K562 (cell line): ENCODE results near the gene GPATCH3. TPM values are rescaled to one million over a fixed set of nuclear protein-coding genes. Genes with fewer than 3 reads are reported as not detected.

Experiments used
- ARID3A ChIP-seq: IDR thresholded peaks from 2 replicates; pipeline ENCODE4 v1.6.1; 2012; ENCODE audit warnings: low read depth, low read length, improper control_type of control experiment, borderline replicate concordance
- ASH1L ChIP-seq: fragments of 450-650 bp; IDR thresholded peaks from 2 replicates; pipeline ENCODE4 v1.6.1; 2018; ENCODE audit warnings: borderline replicate concordance, mild to moderate bottlenecking, low read depth; ENCODE audit not compliant: partially characterized antibody
- CHD2 ChIP-seq: IDR thresholded peaks from 2 replicates; pipeline ENCODE4 v1.6.1; 2011; ENCODE audit warnings: low read depth, low read length
- CTBP1 ChIP-seq: fragments of 450-650 bp; IDR thresholded peaks from 2 replicates; pipeline ENCODE4 v1.6.1; 2016; ENCODE audit warnings: borderline replicate concordance
- CTCF ChIP-seq, 3 experiments: IDR thresholded peaks in 2 of 3; conservative IDR thresholded peaks in 1 of 3; 2 replicates each; pipeline ENCODE4 v1.5.1; 2011 to 2012; ENCODE audit warnings: low read length in 3 of 3, mild to moderate bottlenecking in 3 of 3, control low read depth in 2 of 3, improper control_type of control experiment in 1 of 3, inconsistent platforms in 1 of 3, low read depth in 1 of 3, mixed read lengths in 1 of 3, moderate library complexity in 1 of 3; ENCODE audit not compliant: insufficient read depth in 2 of 3
- DMBX1 ChIP-seq: fragments of 250-450 bp; sonication (Bioruptor Pico); IDR thresholded peaks from 2 replicates; pipeline ENCODE4 v1.8.0; 2022; ENCODE audit warnings: inconsistent platforms, mild to moderate bottlenecking, moderate library complexity, borderline replicate concordance
- ELF4 ChIP-seq: fragments of 450-650 bp; formaldehyde crosslinking; IDR thresholded peaks from 2 replicates; pipeline ENCODE4 v1.4.0; 2022; ENCODE audit warnings: missing genetic modification characterization
- FOXJ2 ChIP-seq: fragments of 200-800 bp; sonication (Bioruptor generic); IDR thresholded peaks from 2 replicates; pipeline ENCODE4 v1.6.1; 2016; ENCODE audit warnings: missing genetic modification characterization, missing compliant biosample characterization
- FOXJ3 ChIP-seq: sonication (generic); formaldehyde crosslinking; IDR thresholded peaks from 2 replicates; pipeline ENCODE4 v1.4.0; 2020; ENCODE audit warnings: mild to moderate bottlenecking, missing genetic modification reagents
- FOXO4 ChIP-seq: fragments of 450-650 bp; formaldehyde crosslinking; IDR thresholded peaks from 2 replicates; pipeline ENCODE4 v1.4.0; 2020; ENCODE audit warnings: mild to moderate bottlenecking, moderate library complexity
- GABPA ChIP-seq: fragments of 200-800 bp; sonication (Bioruptor generic); conservative IDR thresholded peaks from 2 replicates; pipeline ENCODE4 v1.6.1; 2016; ENCODE audit warnings: low read depth, missing genetic modification characterization, missing compliant biosample characterization
- GABPB1 ChIP-seq: sonication (generic); formaldehyde crosslinking; IDR thresholded peaks from 2 replicates; pipeline ENCODE4 v1.8.0; 2022; ENCODE audit warnings: mild to moderate bottlenecking, missing genetic modification reagents
- HSF4 ChIP-seq: fragments of 250-450 bp; sonication (Bioruptor Pico); IDR thresholded peaks from 2 replicates; pipeline ENCODE4 v2.1.2; 2022; ENCODE audit warnings: mild to moderate bottlenecking, moderate library complexity, borderline replicate concordance
- NCOA1 ChIP-seq: fragments of 450-650 bp; IDR thresholded peaks from 2 replicates; pipeline ENCODE4 v1.6.1; 2016; ENCODE audit warnings: low read depth
- NCOA2 ChIP-seq, 2 experiments: fragments of 450-650 bp; IDR thresholded peaks; 2 replicates each; pipeline ENCODE4 v1.6.1; 2018; ENCODE audit warnings: mild to moderate bottlenecking in 2 of 2, moderate library complexity in 1 of 2; ENCODE audit not compliant: partially characterized antibody in 2 of 2
- RBM25 ChIP-seq: fragments of 200-400 bp; formaldehyde crosslinking; IDR thresholded peaks from 2 replicates; pipeline ENCODE4 v1.6.1; 2018; ENCODE audit warnings: low read length, low read depth, moderate library complexity; ENCODE audit not compliant: severe bottlenecking
- TSC22D4 ChIP-seq: fragments of 450-650 bp; IDR thresholded peaks from 2 replicates; pipeline ENCODE4 v1.6.1; 2016; ENCODE audit warnings: missing genetic modification characterization, missing biosample characterization, control low read depth
- ZBTB17 ChIP-seq: fragments of 450-650 bp; formaldehyde crosslinking; IDR thresholded peaks from 2 replicates; pipeline ENCODE4 v1.4.0; 2020; ENCODE audit warnings: mild to moderate bottlenecking
- ZBTB26 ChIP-seq: fragments of 450-650 bp; formaldehyde crosslinking; IDR thresholded peaks from 2 replicates; pipeline ENCODE4 v1.4.0; 2022; ENCODE audit warnings: missing genetic modification characterization
- ZFP30 ChIP-seq: fragments of 250-450 bp; sonication (Bioruptor Pico); IDR thresholded peaks from 2 replicates; pipeline ENCODE4 v1.8.0; 2022; ENCODE audit warnings: moderate library complexity, mild to moderate bottlenecking, inconsistent platforms, borderline replicate concordance
- ZNF589 ChIP-seq: fragments of 200-800 bp; sonication (Bioruptor generic); IDR thresholded peaks from 2 replicates; pipeline ENCODE4 v1.6.1; 2016; ENCODE audit warnings: low read depth, missing genetic modification characterization, missing compliant biosample characterization
- polyA plus RNA-seq, 8 experiments: library from polyadenylated mRNA; depleted of rRNA in 4 of 8; stranded (reverse) in 5 of 8; unstranded in 3 of 8; fragments of >200 nt; fragmentation: Nextera tagmentation in 2 of 8; fragmentation: Illumina TruSeq in 1 of 8; extraction: Ambion mirVana in 2 of 8; extraction: Trizol in 1 of 8; gene quantifications; 2 replicates each; pipeline versions ENCODE4 v1.2.1 to v1.2.3, GENCODE V29; 2011 to 2014; ENCODE audit warnings: inconsistent platforms in 1 of 8, missing spikeins in 1 of 8
- total RNA-seq, 7 experiments: library from RNA; depleted of rRNA in 6 of 7; stranded (reverse); fragments of >200 nt in 6 of 7; fragmentation: Illumina TruSeq in 2 of 7; extraction: Trizol in 2 of 7; gene quantifications; 2 replicates each; pipeline versions ENCODE4 v1.2.1 to v1.2.3, GENCODE V29; 2011 to 2021; ENCODE audit warnings: low replicate concordance in 1 of 7

The GPATCH3 gene
- total and polyA plus RNA-seq, 9 of the 15 experiments (the other 6 are each of a cell fraction or from before 2014, with no cell fraction given), result 1.6 to 23.0 (median 13.3) TPM

- TF ChIP-seq TSC22D4 (tag) (no peak), GABPB1 (CRISPR knock-in tag) (peak; percentile 64; the same call in 1 of the 2 replicates), ASH1L (peak; percentile 88), CTCF (IDR thresholded peaks at IDR 0.05 in 2 of 3, conservative IDR thresholded peaks at IDR 0.05 in 1 of 3; ENCODE audit: insufficient read depth in 2 of 3, low read depth in 1 of 3, low read length in 3 of 3) (peak in 1 of 3 experiments; percentile 15; a peak in 2 of 6 replicates), FOXJ2 (tag) (no peak), ARID3A (no peak), HSF4 (CRISPR knock-in tag) (no peak), CTBP1 (peak; percentile 100), DMBX1 (CRISPR knock-in tag) (no peak), FOXO4 (CRISPR knock-in tag) (no peak), NCOA2 (IDR thresholded peaks at IDR 0.05; ENCODE audit: partially characterized antibody in 2 of 2) (no peak), CHD2 (no peak; the same call in 1 of the 2 replicates), RBM25 (peak; percentile 100), GABPA (tag) (peak; percentile 88), ELF4 (CRISPR knock-in tag) (0 out of 2 replicates have a peak, but pooled peaks have one; percentile 51), NCOA1 (0 out of 2 replicates have a peak, but pooled peaks have one; percentile 50), FOXJ3 (CRISPR knock-in tag) (no peak), ZFP30 (CRISPR knock-in tag) (no peak), ZBTB26 (CRISPR knock-in tag) (no peak), ZNF589 (CRISPR knock-in tag) (no peak), ZBTB17 (CRISPR knock-in tag) (no peak)
Measured at GRCh38 chr1:26864610-26865480, 35.4 kb downstream of the GPATCH3 start (continued).
